Muscle layer of colon (tissue), 2 donors: ENCODE measurements around the gene CRYBB1.

Experiments
- H3K27ac ChIP-seq: one replicate; pipeline ENCODE4 v1.7.0; 2013; ENCODE audit warnings: low read depth, mild to moderate bottlenecking, low read length, moderate library complexity
- H3K27me3 ChIP-seq, 2 donors: one replicate each; pipeline ENCODE4 v1.7.0; 2013; ENCODE audit warnings: low read length in 2 of 2, mild to moderate bottlenecking in 2 of 2; ENCODE audit not compliant: insufficient read depth in 2 of 2, control insufficient read depth in 1 of 2
- H3K36me3 ChIP-seq: one replicate; pipeline ENCODE4 v1.7.0; 2013; ENCODE audit warnings: mild to moderate bottlenecking, low read length; ENCODE audit not compliant: insufficient read depth
- H3K4me1 ChIP-seq: one replicate; pipeline ENCODE4 v1.7.0; 2013; ENCODE audit warnings: mild to moderate bottlenecking, low read length; ENCODE audit not compliant: insufficient read depth
- H3K4me3 ChIP-seq, 2 donors: one replicate each; pipeline ENCODE4 v1.7.0; 2013; ENCODE audit warnings: low read length in 2 of 2, low read depth in 1 of 2, mild to moderate bottlenecking in 1 of 2, moderate library complexity in 1 of 2
- H3K9ac ChIP-seq: one replicate; pipeline ENCODE4 v1.7.0; 2013; ENCODE audit warnings: low read length
- H3K9me3 ChIP-seq: one replicate; pipeline ENCODE4 v1.7.0; 2013; ENCODE audit warnings: mild to moderate bottlenecking, low read length
- donor health status: abdominal sarcoma.
- donor health status: Adenocarcinoma of cecum.

The CRYBB1 gene

DNA sequence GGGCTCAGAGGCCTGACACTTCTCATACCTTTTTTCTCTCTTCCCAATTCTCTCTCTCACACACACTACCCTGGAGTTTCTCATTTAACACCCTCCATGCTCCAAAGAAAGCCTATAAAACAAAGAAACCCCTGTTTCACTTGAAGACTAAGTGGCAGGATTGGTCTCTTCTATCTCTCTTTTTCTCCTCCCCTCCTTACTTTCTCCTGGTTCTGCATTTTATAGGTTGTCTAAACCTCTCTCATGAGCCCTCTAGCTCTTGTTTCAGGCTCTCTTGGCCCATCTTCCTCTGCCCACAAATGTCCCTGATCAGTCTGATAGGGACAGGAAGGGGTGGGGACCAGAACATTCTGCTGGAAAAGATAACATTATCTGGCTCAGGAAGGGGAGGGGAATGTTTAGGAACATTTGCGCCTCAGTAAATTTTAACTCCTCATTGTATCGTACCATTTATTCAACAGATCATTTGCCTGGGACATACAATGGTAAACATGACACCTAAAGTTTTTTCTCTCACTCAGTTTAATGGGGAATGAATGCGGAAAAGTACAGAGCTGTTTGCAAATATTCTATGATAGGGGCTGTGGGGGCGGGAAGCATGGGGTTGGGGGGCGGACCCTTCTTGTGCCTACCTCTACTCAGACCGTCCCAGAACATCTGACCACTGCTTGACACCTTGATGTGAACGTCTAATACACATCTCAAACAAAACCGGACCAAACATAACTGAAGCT lies 14.8 kb upstream of the CRYBB1 start:
- Histone ChIP-seq H3K4me3 (no peak overlapping the region), H3K9ac (no peak overlapping the region), H3K4me1 (no peaks in the 10 kb centered on the region), H3K36me3 (no peaks in the 10 kb centered on the region), H3K27ac (no peak overlapping the region), H3K9me3 (no peaks in the 10 kb centered on the region), H3K27me3 (no peaks in the 10 kb centered on the region)

DNA sequence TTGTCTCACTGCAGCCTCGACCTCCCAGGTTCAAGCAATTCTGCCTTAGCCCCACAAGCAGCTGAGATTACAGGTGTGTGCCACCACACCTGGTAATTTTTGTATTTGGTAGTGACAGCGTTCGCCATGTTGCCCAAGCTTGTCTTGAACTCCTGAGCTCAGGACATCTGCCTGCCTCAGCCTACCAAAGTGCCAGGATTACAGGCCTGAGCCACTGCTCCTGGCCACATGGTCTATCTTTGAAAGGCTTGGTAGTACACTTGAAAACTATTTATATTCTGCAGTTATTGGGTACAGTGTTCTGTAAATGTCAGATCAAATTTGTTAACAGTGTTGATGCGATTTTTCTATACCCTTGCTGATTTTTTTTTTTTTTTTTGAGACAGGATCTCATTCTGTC lies 13.5 kb upstream of the CRYBB1 start:
- Histone ChIP-seq H3K27ac (no peak overlapping the region), H3K9me3 (no peaks in the 10 kb centered on the region), H3K36me3 (no peaks in the 10 kb centered on the region), H3K27me3 (no peaks in the 10 kb centered on the region), H3K4me3 (no peak overlapping the region), H3K4me1 (no peaks in the 10 kb centered on the region), H3K9ac (no peak overlapping the region)

DNA sequence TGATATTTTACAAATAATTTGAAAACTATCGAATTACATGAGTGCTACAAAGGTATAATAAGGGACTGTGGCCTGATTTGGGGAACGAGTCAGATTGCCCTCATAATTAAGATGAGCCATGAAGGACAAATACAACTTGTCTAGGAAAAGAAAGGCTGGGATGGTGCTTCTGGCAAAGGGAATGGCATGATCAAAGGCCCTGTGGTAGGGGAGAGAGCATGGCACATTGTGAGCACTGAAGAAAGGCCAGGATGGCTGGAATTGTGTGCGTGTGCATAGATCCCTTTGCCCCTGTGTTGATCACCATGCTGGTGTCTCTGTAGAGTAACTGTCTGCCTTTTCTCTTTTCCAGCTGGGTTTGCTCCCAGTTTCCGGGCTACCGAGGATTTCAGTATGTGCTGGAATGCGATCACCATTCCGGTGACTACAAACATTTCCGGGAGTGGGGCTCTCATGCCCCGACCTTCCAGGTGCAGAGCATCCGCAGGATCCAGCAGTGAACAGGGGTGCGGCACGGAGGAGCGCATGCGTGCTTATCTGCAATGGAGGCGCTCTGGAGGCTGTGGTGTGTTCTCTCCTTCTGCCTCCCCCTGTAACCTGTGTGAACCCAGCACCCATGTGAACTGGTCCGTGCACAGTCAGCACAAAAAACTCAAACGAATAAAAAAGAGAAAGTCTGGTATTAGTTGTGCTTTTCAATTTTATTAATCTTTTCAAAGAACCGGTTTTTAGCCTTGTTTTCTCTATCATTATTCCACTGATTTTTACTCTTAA lies 12.3 kb upstream of the CRYBB1 start:
- no peak overlapping the region for H3K4me3 ChIP-seq
- H3K4me1 ChIP-seq = no peaks in the 10 kb centered on the region
- no peak overlapping the region for H3K9ac ChIP-seq
- no peaks in the 10 kb centered on the region for H3K27me3 ChIP-seq
- H3K9me3 ChIP-seq = no peaks in the 10 kb centered on the region
- H3K27ac ChIP-seq = no peak overlapping the region
- H3K36me3 ChIP-seq = no peaks in the 10 kb centered on the region

DNA sequence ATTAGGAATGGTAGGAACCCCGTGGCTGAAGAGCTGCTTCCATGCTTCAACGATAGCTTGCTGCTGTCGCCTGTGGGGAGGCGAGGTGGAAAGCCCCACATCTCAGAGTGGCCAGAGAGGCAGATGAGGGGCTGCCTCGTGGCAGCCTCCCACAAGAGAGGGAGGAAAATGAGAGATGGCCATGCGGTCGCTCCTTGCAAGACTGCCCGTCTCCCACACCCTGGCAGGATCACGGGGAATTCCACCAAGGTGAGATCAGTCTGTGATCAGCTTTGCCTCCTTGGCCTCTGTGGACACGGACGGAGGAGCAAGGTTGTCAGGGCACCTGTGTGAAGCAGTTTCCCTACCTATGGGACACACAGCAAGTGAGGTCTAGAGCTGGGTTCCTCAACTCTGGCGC lies 7.0 kb upstream of the CRYBB1 start:
- Histone ChIP-seq H3K4me1 (no peaks in the 10 kb centered on the region), H3K4me3 (no peak overlapping the region), H3K27ac (no peak overlapping the region), H3K9ac (no peak overlapping the region), H3K36me3 (no peaks in the 10 kb centered on the region), H3K27me3 (no peaks in the 10 kb centered on the region), H3K9me3 (no peaks in the 10 kb centered on the region)

DNA sequence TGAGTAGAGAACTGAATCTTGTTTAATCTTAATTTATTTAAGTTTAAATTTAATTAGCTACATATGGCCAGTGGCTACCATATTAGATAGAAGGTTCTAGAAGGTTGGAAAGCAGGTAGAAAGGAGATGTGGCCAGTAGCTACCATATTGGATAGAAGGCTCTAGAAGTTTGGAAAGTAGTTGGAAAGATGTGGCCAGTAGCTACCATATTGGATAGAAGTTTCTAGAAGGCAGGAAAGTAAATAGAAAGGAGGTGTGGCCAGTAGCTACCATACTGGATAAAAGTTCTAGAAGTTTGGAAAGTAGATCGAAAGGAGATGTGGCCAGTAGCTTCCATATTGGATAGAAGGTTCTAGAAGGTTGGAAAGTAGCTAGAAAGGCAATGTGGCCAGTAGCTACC lies 6.2 kb upstream of the CRYBB1 start:
- H3K36me3 ChIP-seq = no peaks in the 10 kb centered on the region
- H3K27me3 ChIP-seq = peaks cover 0 to 4% of the 10 kb centered on the region in 2 donors
- no peak overlapping the region for H3K27ac ChIP-seq
- H3K9ac ChIP-seq = no peak overlapping the region
- no peaks in the 10 kb centered on the region for H3K9me3 ChIP-seq
- no peaks in the 10 kb centered on the region for H3K4me1 ChIP-seq
- H3K4me3 ChIP-seq = no peak overlapping the region

DNA sequence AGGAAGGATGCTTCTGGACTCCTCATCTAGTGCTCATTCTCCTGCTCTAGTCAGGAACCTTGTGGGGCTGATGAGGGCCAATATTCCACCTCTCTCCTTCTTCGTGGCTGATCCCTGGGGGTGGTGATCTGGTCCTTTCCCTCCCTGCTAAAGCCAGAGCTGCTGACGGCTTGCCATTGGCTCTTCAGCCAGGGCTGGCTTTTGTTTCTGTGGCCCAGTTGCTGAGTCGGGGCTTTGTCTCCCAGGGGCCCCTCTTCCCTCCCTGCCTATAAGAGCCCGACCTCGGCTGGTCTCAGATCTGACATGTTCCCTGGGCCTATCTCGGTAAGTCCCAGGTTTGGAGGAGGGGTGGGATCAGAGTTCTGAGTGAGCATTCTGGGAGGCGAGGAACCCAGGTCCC lies 3.8 kb upstream of the CRYBB1 start, which contains the start of gene CRYBA4:
TSS of gene CRYBA4 (plus strand) at position 301 of the 400 bp plus-strand sequence. CDS start 634 bp downstream, outside the sequence.
- H3K36me3 ChIP-seq = no peaks in the 10 kb centered on the region
- no peaks in the 10 kb centered on the region for H3K4me1 ChIP-seq
- H3K27ac ChIP-seq = no peak within 1 kb of the TSS
- peaks cover 0 to 4% of the 10 kb centered on the region in 2 donors for H3K27me3 ChIP-seq
- no peaks in the 10 kb centered on the region for H3K9me3 ChIP-seq
- H3K9ac ChIP-seq = no peak within 1 kb of the TSS
- no peak within 1 kb of the TSS for H3K4me3 ChIP-seq

DNA sequence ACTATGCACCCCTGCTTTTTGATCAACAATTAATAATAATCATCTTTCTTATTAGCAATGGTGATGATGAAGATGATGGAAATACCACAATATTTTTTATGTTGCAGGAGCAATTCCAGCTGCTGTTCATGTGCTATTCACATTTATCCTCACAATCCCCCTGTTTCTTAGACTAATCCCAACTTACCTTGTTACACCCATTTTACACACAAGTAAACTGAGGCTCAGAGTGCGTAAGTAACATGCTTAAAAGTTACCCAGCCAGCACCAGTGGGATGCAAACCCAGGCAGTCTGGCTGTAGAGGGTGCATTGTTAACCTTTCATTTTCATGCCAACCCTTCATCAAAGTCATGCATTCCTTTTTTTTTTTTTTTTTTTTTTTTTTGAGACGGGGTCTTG lies 2.4 kb upstream of the CRYBB1 start:
- Histone ChIP-seq H3K36me3 (no peaks in the 10 kb centered on the region), H3K4me3 (no peak overlapping the region), H3K27me3 (peaks cover 0 to 4% of the 10 kb centered on the region in 2 donors), H3K9ac (no peak overlapping the region), H3K4me1 (no peaks in the 10 kb centered on the region), H3K9me3 (no peaks in the 10 kb centered on the region), H3K27ac (no peak overlapping the region)

DNA sequence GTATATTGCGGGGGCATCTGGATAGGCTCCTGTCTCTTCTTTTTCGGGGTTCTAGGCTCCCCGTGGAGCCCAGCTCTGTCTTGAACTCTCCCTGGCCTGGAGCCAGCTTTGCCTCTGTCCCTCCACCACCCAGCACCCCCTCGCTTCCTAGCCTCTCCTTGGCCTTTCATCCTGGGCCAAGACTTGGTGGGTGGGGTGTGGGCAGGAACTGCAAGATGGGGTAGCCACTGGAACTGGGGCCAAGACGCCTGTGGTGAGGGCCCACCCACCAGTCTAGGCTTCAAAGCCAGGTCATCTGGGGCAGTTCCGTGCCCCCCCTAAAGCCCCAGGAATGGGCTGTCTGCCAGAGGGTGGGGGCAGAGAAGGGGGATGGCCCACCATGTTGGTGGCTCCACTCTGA lies 1.7 kb upstream of the CRYBB1 start:
- Histone ChIP-seq H3K27ac (no peak overlapping the region), H3K4me3 (no peak overlapping the region), H3K36me3 (no peaks in the 10 kb centered on the region), H3K9ac (no peak overlapping the region), H3K9me3 (no peaks in the 10 kb centered on the region), H3K27me3 (peaks cover 0 to 7% of the 10 kb centered on the region in 2 donors), H3K4me1 (no peaks in the 10 kb centered on the region)

DNA sequence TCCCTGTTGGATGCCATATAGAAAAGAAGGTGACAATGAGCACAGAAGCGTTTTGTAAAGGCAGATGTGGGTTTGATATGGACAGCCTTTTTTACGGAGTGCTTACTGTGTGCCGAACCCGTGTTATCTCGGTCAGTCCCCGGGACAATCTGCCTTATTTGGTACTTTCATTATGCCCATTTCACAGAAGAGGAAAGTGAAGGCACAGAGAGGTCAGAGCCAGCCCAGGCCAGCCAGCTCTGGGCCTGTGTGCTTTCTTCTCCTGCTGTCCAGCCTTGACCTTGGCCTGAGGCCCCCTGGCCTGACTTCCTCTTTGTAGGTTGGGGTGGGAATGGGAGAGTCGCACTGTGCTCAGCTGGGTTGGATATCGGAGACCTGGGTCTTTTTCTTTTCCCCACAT lies 628 bp upstream of the CRYBB1 start:
- Histone ChIP-seq H3K27me3 (peaks cover 0 to 9% of the 10 kb centered on the region in 2 donors), H3K9me3 (no peaks in the 10 kb centered on the region), H3K36me3 (no peaks in the 10 kb centered on the region)

DNA sequence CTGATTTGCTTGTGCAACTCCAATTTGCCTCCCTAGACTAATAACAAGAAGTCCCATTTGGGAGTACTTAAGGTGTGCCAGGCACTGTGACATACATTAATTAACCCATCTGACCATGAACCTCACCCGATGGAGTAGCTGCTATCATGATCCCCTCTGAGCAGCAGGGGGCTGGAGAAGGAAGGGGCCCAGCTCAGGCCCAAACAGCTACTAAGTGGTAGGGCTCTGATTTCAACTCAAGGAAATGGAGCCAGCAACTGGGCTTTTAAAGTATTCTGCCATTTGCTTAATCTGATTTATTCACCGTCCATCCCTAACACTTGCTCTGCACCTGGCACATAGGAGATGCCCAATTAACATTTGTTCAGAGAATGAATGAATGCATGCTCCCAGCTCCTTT lies 1.2 kb downstream of the CRYBB1 start:
- Histone ChIP-seq H3K27me3 (peaks cover 4 to 15% of the 10 kb centered on the region in 2 donors), H3K27ac (no peak overlapping the region), H3K36me3 (no peaks in the 10 kb centered on the region), H3K4me1 (no peaks in the 10 kb centered on the region), H3K9me3 (no peaks in the 10 kb centered on the region), H3K4me3 (no peak overlapping the region), H3K9ac (no peak overlapping the region)

More for the DNA sequence above, 628 bp upstream of the CRYBB1 start:
- no peaks in the 10 kb centered on the region for H3K4me1 ChIP-seq
- H3K27ac ChIP-seq = no peak overlapping the region
- no peak overlapping the region for H3K9ac ChIP-seq
- H3K4me3 ChIP-seq = no peak overlapping the region

DNA sequence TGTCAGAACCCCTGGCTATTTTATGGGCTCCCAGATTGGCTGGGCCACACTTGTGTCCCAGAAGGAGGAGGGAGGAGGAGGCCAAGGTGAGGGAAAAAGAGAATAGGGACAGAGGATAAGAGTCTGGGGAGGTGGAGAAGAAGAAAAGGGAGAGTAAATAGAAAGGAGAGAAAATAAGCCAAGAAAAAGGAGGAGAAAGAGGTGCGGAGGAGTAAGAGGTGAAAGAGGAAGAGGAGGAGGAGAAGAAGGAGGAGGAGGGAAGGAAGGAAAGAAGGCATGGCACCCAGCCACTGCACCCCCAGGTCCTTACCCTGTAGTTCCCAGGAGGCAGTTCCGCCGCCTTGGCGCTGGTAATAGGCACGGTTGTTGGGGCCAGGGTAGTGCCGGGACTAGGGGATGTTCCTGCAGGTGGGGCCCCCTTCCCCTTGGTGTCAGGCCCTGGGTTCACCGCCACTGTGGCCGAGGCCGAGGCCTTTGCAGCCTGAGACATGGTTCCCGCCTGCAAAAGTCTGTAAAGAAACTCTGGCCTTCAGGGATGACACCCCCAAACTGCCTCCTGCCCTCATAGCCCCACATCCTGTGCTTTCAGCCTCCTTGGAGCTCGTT lies 1.9 kb downstream of the CRYBB1 start:
- Histone ChIP-seq H3K36me3 (no peaks in the 10 kb centered on the region), H3K9ac (no peak overlapping the region), H3K27me3 (peaks cover 4 to 15% of the 10 kb centered on the region in 2 donors), H3K27ac (no peak overlapping the region), H3K4me3 (no peak overlapping the region), H3K9me3 (no peaks in the 10 kb centered on the region), H3K4me1 (no peaks in the 10 kb centered on the region)
